Breast epithelium (tissue), 3 donors: ENCODE results near the gene INVS.

Experiments used
- POLR2A ChIP-seq: fragments of 450-650 bp; IDR thresholded peaks from one replicate; pipeline ENCODE4 v1.6.1; 2016; ENCODE audit warnings: antibody characterized with exemption, mild to moderate bottlenecking, moderate library complexity
- POLR2AphosphoS5 ChIP-seq, 3 donors: sonication (generic); formaldehyde crosslinking; IDR thresholded peaks; one replicate each; pipeline ENCODE4 v1.6.1; 2017; ENCODE audit warnings: antibody characterized with exemption in 3 of 3
- TF ChIP-seq, protein P1 (sequence below), 3 donors: fragments of 450-650 bp; IDR thresholded peaks; one replicate each; pipeline ENCODE4 v1.5.1; 2016 to 2017; ENCODE audit warnings: antibody characterized with exemption in 3 of 3, mild to moderate bottlenecking in 3 of 3, moderate library complexity in 3 of 3

DNA sequence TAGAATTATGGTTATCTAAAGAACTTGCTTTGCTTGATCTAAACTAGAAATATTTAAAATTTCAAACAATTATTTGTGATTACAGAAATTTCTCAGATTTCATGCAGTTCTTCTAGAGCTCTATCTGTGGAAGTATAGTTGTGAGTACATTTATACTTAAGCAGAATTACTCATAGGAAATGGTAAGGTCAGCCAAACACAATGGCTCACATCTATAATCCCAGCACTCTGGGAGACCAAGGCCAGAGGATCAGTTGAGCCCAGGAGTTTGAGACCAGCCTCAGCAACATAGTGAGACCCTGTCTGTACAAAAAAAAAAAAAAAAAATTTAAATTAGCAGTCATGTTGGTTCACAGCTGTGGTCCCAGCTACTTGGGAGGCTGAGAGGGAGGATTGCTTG is 71.0 kb downstream of the INVS start:
- TF ChIP-seq POLR2A (no peak), POLR2AphosphoS5 (IDR thresholded peaks at IDR 0.05) (no peak)
- TF ChIP-seq, protein P1, sequence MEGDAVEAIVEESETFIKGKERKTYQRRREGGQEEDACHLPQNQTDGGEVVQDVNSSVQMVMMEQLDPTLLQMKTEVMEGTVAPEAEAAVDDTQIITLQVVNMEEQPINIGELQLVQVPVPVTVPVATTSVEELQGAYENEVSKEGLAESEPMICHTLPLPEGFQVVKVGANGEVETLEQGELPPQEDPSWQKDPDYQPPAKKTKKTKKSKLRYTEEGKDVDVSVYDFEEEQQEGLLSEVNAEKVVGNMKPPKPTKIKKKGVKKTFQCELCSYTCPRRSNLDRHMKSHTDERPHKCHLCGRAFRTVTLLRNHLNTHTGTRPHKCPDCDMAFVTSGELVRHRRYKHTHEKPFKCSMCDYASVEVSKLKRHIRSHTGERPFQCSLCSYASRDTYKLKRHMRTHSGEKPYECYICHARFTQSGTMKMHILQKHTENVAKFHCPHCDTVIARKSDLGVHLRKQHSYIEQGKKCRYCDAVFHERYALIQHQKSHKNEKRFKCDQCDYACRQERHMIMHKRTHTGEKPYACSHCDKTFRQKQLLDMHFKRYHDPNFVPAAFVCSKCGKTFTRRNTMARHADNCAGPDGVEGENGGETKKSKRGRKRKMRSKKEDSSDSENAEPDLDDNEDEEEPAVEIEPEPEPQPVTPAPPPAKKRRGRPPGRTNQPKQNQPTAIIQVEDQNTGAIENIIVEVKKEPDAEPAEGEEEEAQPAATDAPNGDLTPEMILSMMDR (IDR thresholded peaks at IDR 0.05), result no peak
